HepG2 (cell line): ENCODE measurements around the gene CUL7. TPM values are rescaled to one million over a fixed set of nuclear protein-coding genes. Genes with fewer than 3 reads are reported as not detected.

Source experiments
- ATF7-NPFF ChIP-seq: sonication (generic); formaldehyde crosslinking; IDR thresholded peaks from 2 replicates; pipeline ENCODE4 v1.8.1; 2023; ENCODE audit warnings: mild to moderate bottlenecking, low read depth, missing genetic modification reagents, moderate library complexity
- CHD4 ChIP-seq: fragments of 200-600 bp; sonication (generic); IDR thresholded peaks from 2 replicates; pipeline ENCODE4 v1.7.0; 2017; ENCODE audit warnings: mild to moderate bottlenecking, low read length, borderline replicate concordance
- DNMT1 ChIP-seq: sonication (generic); formaldehyde crosslinking; IDR thresholded peaks from 2 replicates; pipeline ENCODE4 v1.5.1; 2020; ENCODE audit warnings: mild to moderate bottlenecking, missing genetic modification reagents
- GATAD2A ChIP-seq: IDR thresholded peaks from 2 replicates; pipeline ENCODE4 v1.6.1; 2016
- HIVEP1 ChIP-seq: sonication (generic); formaldehyde crosslinking; IDR thresholded peaks from 2 replicates; pipeline ENCODE4 v1.4.0; 2020; ENCODE audit warnings: mild to moderate bottlenecking, missing genetic modification reagents
- KDM5A ChIP-seq: fragments of 200-600 bp; sonication (generic); IDR thresholded peaks from 2 replicates; pipeline ENCODE4 v1.7.0; 2018; ENCODE audit warnings: antibody characterized with exemption, mild to moderate bottlenecking, low read length, borderline replicate concordance
- KDM5B ChIP-seq: sonication (generic); formaldehyde crosslinking; IDR thresholded peaks from 2 replicates; pipeline ENCODE4 v1.4.0; 2020; ENCODE audit warnings: missing genetic modification reagents, mild to moderate bottlenecking, borderline replicate concordance
- MED1 ChIP-seq: sonication (generic); formaldehyde crosslinking; IDR thresholded peaks from 2 replicates; pipeline ENCODE4 v1.4.0; 2020; ENCODE audit warnings: missing genetic modification reagents
- MLLT10 ChIP-seq: sonication (generic); formaldehyde crosslinking; IDR thresholded peaks from 2 replicates; pipeline ENCODE4 v1.4.0; 2020; ENCODE audit warnings: missing genetic modification reagents
- MYNN ChIP-seq: sonication (generic); formaldehyde crosslinking; IDR thresholded peaks from 2 replicates; pipeline ENCODE4 v1.4.0; 2020; ENCODE audit warnings: mild to moderate bottlenecking, low read depth, missing genetic modification reagents
- NFKBIZ ChIP-seq: IDR thresholded peaks from 2 replicates; pipeline ENCODE4 v1.6.1; 2018; ENCODE audit warnings: missing genetic modification reagents, missing compliant biosample characterization
- PHF5A ChIP-seq: IDR thresholded peaks from one replicate; pipeline ENCODE4 v1.6.1; 2018; ENCODE audit warnings: low read depth, missing genetic modification reagents; ENCODE audit not compliant: unreplicated experiment
- RFXANK ChIP-seq: IDR thresholded peaks from 2 replicates; pipeline ENCODE4 v1.6.1; 2016
- RNF2 ChIP-seq: fragments of 450-650 bp; conservative IDR thresholded peaks from 2 replicates; pipeline ENCODE4 v1.6.1; 2016; ENCODE audit warnings: low read depth
- SIX1 ChIP-seq: sonication (generic); formaldehyde crosslinking; IDR thresholded peaks from 2 replicates; pipeline ENCODE4 v1.4.0; 2020; ENCODE audit warnings: missing genetic modification reagents, borderline replicate concordance
- SSRP1 ChIP-seq: IDR thresholded peaks from 2 replicates; pipeline ENCODE4 v1.6.1; 2016; ENCODE audit warnings: control low read depth
- TBX3 ChIP-seq: fragments of 450-650 bp; IDR thresholded peaks from 2 replicates; pipeline ENCODE4 v1.6.1; 2017; ENCODE audit warnings: antibody characterized with exemption, mild to moderate bottlenecking, inconsistent platforms, borderline replicate concordance
- TEF ChIP-seq: sonication (generic); formaldehyde crosslinking; IDR thresholded peaks from 2 replicates; pipeline ENCODE4 v1.5.0; 2020; ENCODE audit warnings: missing genetic modification reagents
- YEATS4 ChIP-seq: sonication (generic); formaldehyde crosslinking; IDR thresholded peaks from 2 replicates; pipeline ENCODE4 v1.4.0; 2020; ENCODE audit warnings: missing genetic modification reagents, borderline replicate concordance
- ZBTB3 ChIP-seq: sonication (generic); formaldehyde crosslinking; IDR thresholded peaks from 2 replicates; pipeline ENCODE4 v1.4.0; 2020; ENCODE audit warnings: low read depth, mild to moderate bottlenecking, moderate library complexity, missing genetic modification reagents, borderline replicate concordance
- ZBTB49 ChIP-seq: sonication (generic); formaldehyde crosslinking; IDR thresholded peaks from 2 replicates; pipeline ENCODE4 v1.4.0; 2020; ENCODE audit warnings: missing genetic modification reagents, borderline replicate concordance
- ZNF224 ChIP-seq: sonication (generic); formaldehyde crosslinking; IDR thresholded peaks from 2 replicates; pipeline ENCODE4 v1.5.0; 2020; ENCODE audit warnings: mild to moderate bottlenecking, missing genetic modification reagents
- ZNF235 ChIP-seq: sonication (generic); formaldehyde crosslinking; IDR thresholded peaks from 2 replicates; pipeline ENCODE4 v1.8.1; 2023; ENCODE audit warnings: mild to moderate bottlenecking, missing genetic modification reagents, borderline replicate concordance
- ZNF558 ChIP-seq: sonication (generic); formaldehyde crosslinking; IDR thresholded peaks from 2 replicates; pipeline ENCODE4 v1.9.0; 2022; ENCODE audit warnings: mild to moderate bottlenecking, missing genetic modification reagents, borderline replicate concordance
- ZNF614 ChIP-seq: IDR thresholded peaks from 2 replicates; pipeline ENCODE4 v1.6.1; 2018; ENCODE audit warnings: missing biosample characterization, missing genetic modification reagents, inconsistent platforms, borderline replicate concordance
- ZNF672 ChIP-seq: sonication (generic); formaldehyde crosslinking; IDR thresholded peaks from 2 replicates; pipeline ENCODE4 v1.8.1; 2022; ENCODE audit warnings: missing genetic modification reagents
- ZNF776 ChIP-seq: sonication (generic); formaldehyde crosslinking; IDR thresholded peaks from 2 replicates; pipeline ENCODE4 v1.4.0; 2020; ENCODE audit warnings: mild to moderate bottlenecking, missing genetic modification reagents
- ZNF781 ChIP-seq: sonication (generic); formaldehyde crosslinking; IDR thresholded peaks from 2 replicates; pipeline ENCODE4 v1.5.1; 2020; ENCODE audit warnings: borderline replicate concordance, mild to moderate bottlenecking, missing genetic modification reagents; ENCODE audit errors: not compliant biosample characterization
- ZNF83 ChIP-seq: sonication (generic); formaldehyde crosslinking; IDR thresholded peaks from 2 replicates; pipeline ENCODE4 v1.4.0; 2020; ENCODE audit warnings: missing genetic modification reagents, mild to moderate bottlenecking, borderline replicate concordance
- ZSCAN12 ChIP-seq: sonication (generic); formaldehyde crosslinking; IDR thresholded peaks from 2 replicates; pipeline ENCODE4 v1.9.0; 2021; ENCODE audit warnings: mild to moderate bottlenecking, missing genetic modification reagents
- polyA plus RNA-seq, 8 experiments: library from polyadenylated mRNA; depleted of rRNA in 3 of 8; stranded (reverse) in 7 of 8; unstranded in 1 of 8; fragments of >200 nt; fragmentation: Illumina TruSeq in 4 of 8; extraction: Trizol in 4 of 8; gene quantifications; 2 replicates each; pipeline versions ENCODE4 v1.2.1 to v1.2.3, GENCODE V29; 2011 to 2016; ENCODE audit warnings: low read depth in 4 of 8, missing spikeins in 1 of 8, mixed read lengths in 1 of 8; ENCODE audit not compliant: insufficient read depth in 1 of 8
- total RNA-seq, 5 experiments: library from RNA; depleted of rRNA; stranded (reverse); fragments of >200 nt; fragmentation: Illumina TruSeq; extraction: Trizol; gene quantifications; 2 replicates each; pipeline ENCODE4 v1.2.3, GENCODE V29; 2016; ENCODE audit warnings: low read depth in 1 of 5

The CUL7 gene
- total and polyA plus RNA-seq, 2 of the 13 experiments (the other 11 are each of a cell fraction or from before 2014, with no cell fraction given) = 32.0 to 60.7 TPM

DNA sequence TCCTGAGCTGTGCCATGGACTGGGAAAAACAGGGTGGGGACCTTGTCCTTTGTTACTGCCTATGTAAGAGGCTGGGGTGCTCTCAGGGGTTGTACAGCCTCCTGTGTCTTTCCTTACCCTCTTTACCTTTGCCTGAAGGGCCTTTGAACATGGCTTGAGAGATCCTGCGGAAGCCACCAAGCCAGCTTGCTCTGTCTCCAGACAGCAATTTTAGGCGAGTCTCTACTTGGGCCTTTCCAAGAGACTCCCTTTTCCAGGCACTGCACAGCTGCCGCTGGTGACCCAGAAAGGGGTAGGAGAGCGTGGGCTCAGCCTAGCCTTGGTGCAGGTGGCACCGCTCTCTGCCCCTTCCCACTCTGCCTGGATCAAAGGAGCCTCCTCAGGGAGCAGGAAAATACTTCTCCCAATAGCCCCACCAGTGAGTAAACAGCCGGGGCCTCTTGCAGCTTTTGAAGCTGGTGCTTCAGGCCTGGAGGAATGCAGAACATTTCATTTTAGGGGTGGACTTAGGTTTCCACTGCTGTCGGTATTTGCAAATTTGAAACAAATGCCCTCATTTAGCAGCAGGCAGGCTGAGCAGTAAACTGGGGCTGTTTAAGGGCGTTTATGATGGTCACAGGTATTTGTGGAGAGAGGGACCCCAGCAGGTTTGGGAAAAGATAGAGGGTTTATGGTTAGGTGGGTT, 36.4 kb upstream of the CUL7 start (continued):
- no peak; the same call in 1 of the 2 replicates for TF ChIP-seq ZSCAN12 (CRISPR knock-in tag)
- TF ChIP-seq PHF5A (CRISPR knock-in tag) = no peak
- TF ChIP-seq DNMT1 = no peak
- no peak for TF ChIP-seq SSRP1 (CRISPR knock-in tag)
- TF ChIP-seq ZNF558 (CRISPR knock-in tag) = no peak; the same call in 1 of the 2 replicates
- no peak for TF ChIP-seq ATF7-NPFF (CRISPR knock-in tag)
- TF ChIP-seq ZNF672 (CRISPR knock-in tag) = no peak
- TF ChIP-seq GATAD2A (CRISPR knock-in tag) = peak; percentile 88
- 0 out of 2 replicates have a peak, but pooled peaks have one; percentile 38 for TF ChIP-seq MLLT10 (CRISPR knock-in tag)
- peak; percentile 64; the same call in 1 of the 2 replicates for TF ChIP-seq ZNF224 (CRISPR knock-in tag)
- peak; percentile 67; the same call in 1 of the 2 replicates for TF ChIP-seq ZNF83 (CRISPR knock-in tag)
- TF ChIP-seq MYNN = no peak; the same call in 1 of the 2 replicates
- no peak for TF ChIP-seq ZBTB49
- TF ChIP-seq CHD4 = no peak; the same call in 1 of the 2 replicates
- peak; percentile 75 for TF ChIP-seq TBX3
- TF ChIP-seq KDM5A = peak; percentile 55; the same call in 1 of the 2 replicates
- no peak for TF ChIP-seq KDM5B
- TF ChIP-seq TEF = no peak
- no peak for TF ChIP-seq ZNF235 (CRISPR knock-in tag)
- TF ChIP-seq ZNF781 (CRISPR knock-in tag) = peak; percentile 49
- no peak for TF ChIP-seq RNF2
- TF ChIP-seq RFXANK = no peak
- TF ChIP-seq MED1 (CRISPR knock-in tag) = peak; percentile 74; the same call in 1 of the 2 replicates
- peak; percentile 69 for TF ChIP-seq NFKBIZ
- no peak for TF ChIP-seq HIVEP1 (CRISPR knock-in tag)
- no peak for TF ChIP-seq ZBTB3 (CRISPR knock-in tag)
- TF ChIP-seq SIX1 = peak; percentile 52; the same call in 1 of the 2 replicates
- TF ChIP-seq ZNF614 = peak; percentile 71; the same call in 1 of the 2 replicates
- no peak for TF ChIP-seq ZNF776 (CRISPR knock-in tag)
- peak; percentile 67; the same call in 1 of the 2 replicates for TF ChIP-seq YEATS4 (CRISPR knock-in tag)
